Bronchial epithelial cell (primary cell): Measurements from ENCODE around the gene LAMA5. TPM values are rescaled to one million over a fixed set of nuclear protein-coding genes. Genes with fewer than 3 reads are reported as not detected.
A peak's percentile ranks its signal among the peaks of the same experiment; 100 is the strongest.

Experiments
- DNase-seq: peaks from one replicate; pipeline ENCODE4 v3.0.0-alpha.2; 2010; ENCODE audit warnings: low read depth
- FAIRE-seq: peaks from 2 replicates; lab custom pipeline; 2011; peaks lifted over from hg19 to GRCh38; lab: Jason Lieb, UNC
- H3K27me3 ChIP-seq: 2 replicates; pipeline ENCODE4 v1.5.1; 2011; ENCODE audit warnings: low read length; ENCODE audit not compliant: control insufficient read depth, insufficient read depth
- H3K36me3 ChIP-seq: 2 replicates; pipeline ENCODE4 v1.5.1; 2011; ENCODE audit warnings: low read length; ENCODE audit not compliant: control insufficient read depth, insufficient read depth
- H3K4me3 ChIP-seq: 2 replicates; pipeline ENCODE4 v1.5.1; 2011; ENCODE audit warnings: mild to moderate bottlenecking, low read depth, low read length, control low read depth
- total RNA-seq: library from RNA; depleted of rRNA; stranded (reverse); fragments of >200 nt; gene quantifications from 2 replicates; pipeline ENCODE4 v1.2.1, GENCODE V29; 2014
- TF ChIP-seq, protein P1 (sequence below): IDR thresholded peaks from 2 replicates; pipeline ENCODE4 v1.5.1; 2011; ENCODE audit warnings: mild to moderate bottlenecking, moderate library complexity, low read length, control low read depth, inconsistent platforms; ENCODE audit not compliant: insufficient read depth, severe bottlenecking

LAMA5 gene
- total RNA-seq, 1 donor from 2014 or later: 61.6 TPM

DNA sequence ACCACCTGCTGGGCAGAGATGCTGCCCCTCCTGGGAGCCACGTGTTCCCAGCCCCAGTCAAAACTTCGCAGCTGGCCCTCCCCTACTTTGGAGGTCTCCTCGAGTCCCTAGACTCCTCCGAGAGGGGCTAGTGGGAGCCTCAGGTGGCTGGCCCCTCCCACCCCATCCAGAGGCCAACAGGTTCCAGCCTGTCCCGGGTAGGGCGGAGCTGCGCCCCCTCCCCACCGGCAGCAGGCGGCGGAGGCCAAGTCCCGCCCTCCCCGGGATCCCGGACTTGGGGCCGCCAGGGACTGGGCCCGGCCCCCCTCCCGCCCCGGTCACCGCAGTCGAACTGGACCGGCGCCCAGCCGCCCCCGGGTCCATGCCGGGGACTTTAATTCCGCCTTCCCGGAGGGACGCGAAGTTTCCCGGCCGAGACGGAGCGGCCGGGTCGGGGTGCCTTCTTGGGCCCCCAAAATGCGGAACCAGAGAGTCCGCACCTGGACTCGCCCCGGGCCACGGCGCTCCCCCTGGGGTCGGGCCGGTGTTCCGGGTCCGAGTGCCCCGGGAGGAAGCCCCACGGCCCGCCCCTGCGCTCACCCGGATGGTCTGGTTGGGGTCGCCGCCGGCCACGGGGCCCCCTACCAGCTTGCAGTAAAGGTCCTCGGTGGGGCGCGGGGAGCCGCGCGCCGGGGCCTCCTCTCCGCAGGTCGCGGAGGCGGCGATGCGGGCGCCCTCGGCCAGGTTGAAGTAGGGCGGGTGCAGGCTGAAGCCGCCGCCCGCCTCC, 559 bp downstream of the LAMA5 start:
- Histone ChIP-seq H3K27me3 (no peaks in the 10 kb centered on the region), H3K36me3 (peaks cover 20% of the 10 kb centered on the region), H3K4me3 (peak overlapping the region; percentile 90)
- TF ChIP-seq, protein P1, sequence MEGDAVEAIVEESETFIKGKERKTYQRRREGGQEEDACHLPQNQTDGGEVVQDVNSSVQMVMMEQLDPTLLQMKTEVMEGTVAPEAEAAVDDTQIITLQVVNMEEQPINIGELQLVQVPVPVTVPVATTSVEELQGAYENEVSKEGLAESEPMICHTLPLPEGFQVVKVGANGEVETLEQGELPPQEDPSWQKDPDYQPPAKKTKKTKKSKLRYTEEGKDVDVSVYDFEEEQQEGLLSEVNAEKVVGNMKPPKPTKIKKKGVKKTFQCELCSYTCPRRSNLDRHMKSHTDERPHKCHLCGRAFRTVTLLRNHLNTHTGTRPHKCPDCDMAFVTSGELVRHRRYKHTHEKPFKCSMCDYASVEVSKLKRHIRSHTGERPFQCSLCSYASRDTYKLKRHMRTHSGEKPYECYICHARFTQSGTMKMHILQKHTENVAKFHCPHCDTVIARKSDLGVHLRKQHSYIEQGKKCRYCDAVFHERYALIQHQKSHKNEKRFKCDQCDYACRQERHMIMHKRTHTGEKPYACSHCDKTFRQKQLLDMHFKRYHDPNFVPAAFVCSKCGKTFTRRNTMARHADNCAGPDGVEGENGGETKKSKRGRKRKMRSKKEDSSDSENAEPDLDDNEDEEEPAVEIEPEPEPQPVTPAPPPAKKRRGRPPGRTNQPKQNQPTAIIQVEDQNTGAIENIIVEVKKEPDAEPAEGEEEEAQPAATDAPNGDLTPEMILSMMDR: no peak
- no peak for DNase-seq
- FAIRE-seq: no peak

DNA sequence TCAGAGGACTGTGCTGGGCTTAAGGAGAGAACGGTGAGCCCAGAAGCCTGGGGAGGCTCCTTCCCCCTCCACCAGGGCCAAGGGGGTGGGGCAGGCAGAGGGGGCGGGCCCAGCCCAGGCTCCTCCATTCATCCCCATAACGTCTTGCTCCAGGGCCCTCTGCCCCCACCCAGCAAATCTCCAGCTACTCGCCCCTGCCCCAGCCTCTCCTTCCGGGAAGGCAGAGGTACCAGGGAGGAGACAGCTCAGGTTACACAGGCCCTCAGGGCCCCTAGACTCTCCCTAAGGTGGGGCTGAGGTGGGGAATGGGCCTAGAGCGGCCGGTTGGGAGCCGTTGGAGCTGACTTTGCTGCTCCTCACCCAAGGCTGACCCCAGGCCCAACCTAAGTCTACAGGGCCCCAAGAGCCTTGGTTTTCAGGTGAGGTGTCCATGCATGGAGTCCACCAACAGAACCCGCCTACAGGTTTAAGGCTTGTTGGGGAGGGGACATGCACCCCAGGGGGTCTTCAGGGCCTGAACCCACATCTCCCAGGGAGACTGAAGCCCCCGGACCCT, 1.2 kb downstream of the LAMA5 start:
- TF ChIP-seq, protein P1: no peak
- FAIRE-seq (no peak), DNase-seq (peak; percentile 74)
- Histone ChIP-seq H3K36me3 (peaks cover 22% of the 10 kb centered on the region), H3K27me3 (no peaks in the 10 kb centered on the region), H3K4me3 (peak overlapping the region; percentile 90)

DNA sequence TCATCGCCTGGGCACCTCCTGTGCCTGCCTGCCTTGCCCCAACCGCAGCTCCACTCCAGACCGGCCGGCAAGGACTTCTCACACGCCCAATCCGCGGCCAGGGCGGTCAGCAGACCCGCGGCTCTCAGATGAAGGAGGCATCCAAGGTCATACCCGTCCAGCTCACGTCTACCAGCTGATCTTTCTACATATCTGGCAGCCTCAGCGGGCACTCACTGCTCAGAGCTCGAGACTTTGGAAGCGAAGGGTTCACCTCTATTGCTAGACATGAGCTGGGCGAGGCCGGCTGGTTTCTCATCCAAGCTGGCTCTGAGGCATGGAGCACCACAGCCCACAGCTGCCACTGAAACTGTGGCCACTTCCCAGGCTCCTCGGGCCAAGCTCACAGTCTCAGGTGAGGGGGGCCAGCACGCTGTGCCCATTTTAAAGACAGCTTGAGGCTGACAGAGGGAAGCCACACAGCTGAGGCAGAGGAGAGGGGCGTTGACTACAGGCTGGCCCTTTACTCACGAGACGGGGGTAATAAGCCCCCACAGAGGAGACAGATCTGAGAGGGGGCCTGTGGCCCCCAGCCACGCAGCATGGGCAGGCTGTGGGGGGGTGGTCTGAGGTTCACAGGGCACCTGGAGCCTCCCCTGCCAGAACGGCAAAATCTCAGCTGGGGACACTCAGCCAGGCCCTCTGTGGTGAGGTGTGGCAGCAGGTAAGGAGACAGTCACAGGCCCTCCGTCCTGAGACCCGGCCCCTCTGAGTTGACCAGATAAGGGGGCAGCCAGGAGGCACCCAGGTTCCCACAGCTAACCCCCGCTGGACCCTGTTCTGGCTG, 2.0 kb downstream of the LAMA5 start:
- Histone ChIP-seq H3K27me3 (no peaks in the 10 kb centered on the region), H3K36me3 (peaks cover 26% of the 10 kb centered on the region), H3K4me3 (peak overlapping the region; percentile 90)
- DNase-seq (no peak), FAIRE-seq (no peak)
- TF ChIP-seq, protein P1: no peak

DNA sequence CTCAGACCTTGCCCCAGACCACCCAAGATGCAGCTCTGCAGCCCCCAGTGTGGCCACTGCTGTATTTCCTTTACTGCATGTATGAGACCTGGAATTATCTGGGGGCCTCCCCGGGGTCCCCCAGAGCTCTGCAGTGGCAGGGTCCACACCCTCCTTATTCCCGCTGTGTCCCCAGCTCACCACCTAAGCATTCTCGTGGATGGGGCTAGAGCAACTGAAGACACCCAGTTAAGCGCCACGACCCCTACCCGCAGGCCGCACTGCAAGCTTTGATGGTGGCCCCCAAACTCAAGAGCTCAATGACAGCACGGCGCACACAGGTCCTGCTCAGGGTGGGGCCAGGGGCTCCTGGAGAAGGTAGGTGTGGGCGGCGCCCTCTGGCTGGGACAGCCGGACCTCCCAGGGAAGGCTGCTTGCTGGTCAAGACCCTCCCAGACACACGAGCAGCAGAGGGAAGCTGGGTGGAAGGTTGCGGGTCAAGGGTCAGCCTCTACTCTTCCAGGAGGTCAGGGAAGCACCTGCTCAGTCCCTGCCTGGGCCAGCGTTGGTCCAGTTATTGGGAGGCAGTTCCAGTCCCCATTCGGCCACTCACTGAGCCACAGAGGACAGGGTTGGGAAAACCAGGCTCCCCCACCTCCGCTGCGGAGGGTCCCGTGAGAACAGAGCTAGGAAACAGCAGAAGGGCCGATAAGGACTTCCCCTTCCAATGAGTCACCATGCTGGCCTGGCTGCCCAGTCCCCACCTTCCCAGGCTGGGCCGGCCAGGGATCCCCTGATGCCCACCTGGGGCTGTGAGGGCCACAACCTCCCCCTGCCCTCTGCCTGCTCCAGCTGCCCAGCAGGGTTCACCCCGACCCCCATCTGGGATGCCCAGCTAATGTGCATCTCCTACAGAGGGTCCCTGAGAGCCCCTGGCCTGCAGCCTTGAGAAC, 2.9 kb downstream of the LAMA5 start:
- TF ChIP-seq, protein P1: no peak

More for the DNA sequence above, 2.9 kb downstream of the LAMA5 start:
- no peak for DNase-seq
- peaks cover 26% of the 10 kb centered on the region for H3K36me3 ChIP-seq
- FAIRE-seq: peak; percentile 55
- H3K4me3 ChIP-seq: peak overlapping the region; percentile 90
- H3K27me3 ChIP-seq: no peaks in the 10 kb centered on the region
